Kidney tubule cell (primary cell): ENCODE data around the gene LRRC1.

Experiments
- DNase-seq: peaks from one replicate; pipeline ENCODE4 v3.0.0-alpha.2; 2018; ENCODE audit warnings: low spot score

The LRRC1 gene

DNA sequence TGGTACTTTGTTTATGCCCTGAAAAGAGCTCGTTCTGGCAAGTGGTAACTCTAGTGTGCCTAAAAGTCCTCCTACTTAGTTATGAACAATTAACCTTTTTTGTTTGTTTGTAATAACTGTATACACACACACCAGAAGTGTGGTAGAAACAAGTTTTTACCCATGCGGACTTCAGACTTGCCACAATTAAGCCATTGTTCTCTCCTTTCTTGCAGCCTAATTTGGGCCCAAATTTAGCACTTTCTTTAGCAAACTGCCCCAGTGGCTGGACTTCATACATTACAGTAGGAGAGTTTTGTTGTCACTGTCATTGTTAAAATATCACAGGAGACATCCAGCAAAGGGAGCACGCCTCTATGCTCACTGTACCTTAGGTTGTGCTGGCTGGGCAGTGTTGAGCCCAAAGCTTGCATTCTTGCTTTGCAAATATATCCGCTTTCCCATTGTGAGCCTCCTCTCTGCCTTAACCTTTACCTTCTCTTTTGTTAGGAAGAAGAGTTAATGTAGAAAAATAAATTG, 53.0 kb downstream of the LRRC1 start:
- DNase-seq: no peak

DNA sequence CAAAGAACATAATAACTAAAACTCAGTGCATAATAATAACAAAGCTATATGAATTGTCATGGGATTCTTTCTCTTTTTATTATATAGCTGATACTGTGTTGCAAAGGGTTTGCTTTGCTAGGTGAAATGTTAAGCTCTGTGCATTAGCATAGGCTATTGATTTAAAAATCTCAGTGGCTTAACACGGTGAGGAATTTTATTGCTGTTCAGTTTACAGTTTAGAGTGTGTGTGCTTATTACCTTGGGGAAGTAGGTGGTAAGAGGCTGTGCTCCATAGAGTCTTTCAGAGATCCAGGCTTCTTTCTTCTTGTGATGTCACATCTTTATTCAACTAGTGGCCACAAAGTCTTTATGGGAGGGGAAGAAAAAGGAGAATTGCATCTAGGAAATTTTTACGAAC, 55.7 kb downstream of the LRRC1 start:
- DNase-seq: no peak

DNA sequence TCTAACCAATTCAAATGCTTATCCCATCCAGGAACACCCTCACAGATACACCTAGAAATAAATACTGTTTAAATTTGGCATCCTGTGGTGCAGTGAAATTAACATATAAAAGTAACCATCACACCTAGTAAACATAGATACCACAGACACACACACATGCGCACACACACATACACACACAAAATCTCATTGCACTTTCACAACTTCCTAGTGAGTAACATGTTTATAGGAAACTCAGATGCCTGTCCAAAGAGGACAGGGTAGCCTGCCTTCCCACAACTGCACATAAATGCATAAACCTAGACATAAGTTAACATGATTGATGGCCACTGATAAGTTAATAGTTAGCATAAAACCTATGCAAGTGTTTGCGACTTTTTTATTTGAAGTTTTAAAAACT, 56.8 kb downstream of the LRRC1 start:
- DNase-seq: no peak

DNA sequence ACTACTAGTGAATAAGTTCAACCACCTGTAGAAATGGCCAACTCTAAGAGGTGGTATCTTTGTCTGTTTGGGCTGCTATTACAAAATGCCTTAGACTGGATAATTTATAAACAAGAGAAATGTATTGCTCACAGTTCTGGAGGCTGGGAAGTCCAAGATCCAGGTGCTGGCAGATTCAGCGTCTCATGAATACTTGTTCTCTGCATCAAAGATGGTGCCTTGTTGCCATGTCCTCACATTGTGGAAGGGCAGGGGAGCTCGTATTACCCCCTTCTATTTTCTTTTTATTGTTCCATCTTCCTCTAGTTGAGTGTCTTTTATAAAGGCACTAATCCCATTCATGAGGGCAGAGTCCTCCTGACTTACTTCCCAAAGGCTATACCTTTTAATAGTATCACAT, 58.0 kb downstream of the LRRC1 start:
- no peak for DNase-seq

DNA sequence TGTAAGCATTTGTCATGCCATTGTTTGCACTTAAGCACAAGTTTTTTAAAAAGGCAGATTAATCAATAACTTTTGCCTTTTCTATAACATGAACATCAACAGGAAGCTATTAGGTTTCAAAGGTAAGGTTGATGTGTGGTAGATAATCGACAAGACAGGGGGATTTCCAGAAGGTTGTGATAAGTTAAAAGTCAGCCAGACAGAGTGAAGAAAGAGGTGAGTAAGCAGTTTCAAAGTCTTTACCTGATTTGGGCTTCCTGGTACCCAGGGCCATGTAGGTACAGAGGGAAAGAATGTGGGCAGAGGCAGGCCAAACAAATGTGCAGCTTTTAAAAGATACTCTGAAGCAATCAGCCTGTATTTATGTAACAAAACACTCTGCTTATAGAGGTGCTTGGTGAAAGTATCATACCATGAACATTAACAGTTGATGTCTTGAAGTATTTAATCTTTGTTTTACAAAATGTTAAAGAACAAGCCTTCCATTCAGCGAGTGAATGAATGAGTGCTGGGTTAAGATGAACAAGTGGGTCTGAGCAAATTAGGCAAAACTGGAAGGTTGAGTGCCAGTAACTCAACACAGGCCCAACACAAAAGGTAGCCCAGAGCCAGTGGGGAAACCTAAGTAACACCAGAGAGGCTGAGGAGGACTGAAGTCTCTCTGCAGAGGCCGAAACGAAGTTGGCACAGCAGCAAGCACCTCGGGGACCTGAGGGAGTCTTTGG, 60.2 kb downstream of the LRRC1 start:
- peak; percentile 90 for DNase-seq

DNA sequence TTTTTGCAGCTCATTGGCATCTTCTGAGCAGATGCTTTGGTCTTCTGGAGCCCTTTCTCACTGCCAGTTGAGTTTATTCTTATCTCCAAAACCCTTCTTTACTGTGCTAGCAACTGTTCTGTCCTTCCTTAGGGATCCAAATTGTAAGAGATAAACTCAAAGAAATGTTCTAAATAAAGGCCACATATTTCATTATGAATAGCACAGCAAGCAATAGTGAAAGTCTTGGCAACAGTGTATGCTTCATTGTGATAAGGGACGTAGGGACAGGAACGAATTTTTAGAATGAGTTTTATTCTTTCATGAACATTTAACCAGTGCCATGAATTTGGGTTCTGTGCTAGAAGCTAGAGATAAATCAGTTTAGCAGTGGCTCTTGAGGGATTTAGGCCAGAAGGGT, 61.1 kb downstream of the LRRC1 start:
- no peak for DNase-seq

DNA sequence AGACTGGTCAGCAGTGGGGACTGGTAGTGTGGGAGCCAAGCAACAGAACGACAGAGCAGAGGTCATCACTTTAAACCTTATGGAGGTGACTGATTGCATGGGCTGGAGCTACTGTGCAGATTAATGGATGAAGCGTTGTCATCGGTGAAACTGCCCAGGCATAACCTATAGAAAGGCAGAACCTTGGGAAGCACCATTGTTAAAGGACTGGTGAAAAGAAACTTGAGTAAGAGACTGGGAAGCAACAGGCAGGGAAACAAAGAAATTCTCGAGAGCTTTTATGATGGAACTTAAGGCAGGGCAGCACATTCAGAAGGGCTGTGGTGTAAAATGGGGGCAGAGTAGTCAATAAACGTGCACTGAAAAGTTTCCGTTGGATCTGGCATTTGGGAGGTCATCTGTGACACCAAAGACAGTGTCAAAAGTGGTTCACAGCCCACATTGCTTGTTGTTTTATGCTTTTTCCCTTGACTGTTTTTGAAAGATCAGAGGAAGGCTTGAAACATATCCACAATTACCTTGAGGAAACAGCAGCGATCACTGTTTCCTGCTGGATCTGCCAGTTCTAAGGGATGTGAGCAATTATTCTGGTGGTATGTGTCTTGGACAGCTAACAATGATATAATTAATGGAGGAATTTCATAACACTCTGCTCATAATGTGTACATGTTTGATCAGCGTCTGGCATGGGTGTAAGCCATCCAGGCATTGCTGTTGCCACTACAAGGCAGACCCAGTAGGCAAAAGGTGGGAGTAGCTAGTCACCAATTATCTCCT, 62.7 kb downstream of the LRRC1 start:
- no peak for DNase-seq

DNA sequence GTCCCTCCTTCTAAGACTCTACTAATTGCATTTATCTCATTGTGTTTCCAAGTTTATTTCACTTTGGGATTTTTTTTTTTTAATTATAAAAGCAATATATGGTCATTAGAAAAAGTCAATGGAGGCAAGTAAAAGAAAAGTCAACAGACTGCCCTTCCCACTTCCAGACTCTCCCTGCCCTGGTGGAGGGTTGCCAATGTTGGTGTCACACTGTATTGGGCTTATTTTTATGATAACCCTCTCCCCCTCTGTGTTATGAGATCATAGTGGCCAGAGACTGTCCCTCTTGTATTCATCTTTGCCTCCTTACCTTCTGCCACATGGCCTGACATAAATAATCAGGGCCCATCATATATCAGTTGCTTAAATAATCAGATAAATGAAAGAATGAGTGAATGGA, 63.4 kb downstream of the LRRC1 start:
- no peak for DNase-seq

DNA sequence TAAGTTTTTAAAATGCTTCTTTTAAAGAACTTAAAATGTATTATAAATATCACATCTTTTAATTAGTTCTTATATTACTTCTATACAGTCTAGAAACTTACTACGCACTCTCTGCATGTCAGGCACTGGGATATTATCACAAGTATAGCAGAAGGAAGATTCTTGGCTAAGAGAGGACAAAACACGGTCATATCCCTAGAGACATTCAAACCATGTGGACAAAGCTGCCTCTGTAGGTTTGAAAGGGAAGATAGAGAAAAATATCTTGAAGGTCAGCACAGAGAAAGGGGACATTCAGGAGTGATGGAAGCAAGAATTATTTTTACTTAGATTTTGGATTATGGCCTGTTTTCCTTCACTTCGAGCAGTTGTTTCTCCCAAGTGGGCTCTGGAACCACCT, 64.1 kb downstream of the LRRC1 start:
- no peak for DNase-seq

DNA sequence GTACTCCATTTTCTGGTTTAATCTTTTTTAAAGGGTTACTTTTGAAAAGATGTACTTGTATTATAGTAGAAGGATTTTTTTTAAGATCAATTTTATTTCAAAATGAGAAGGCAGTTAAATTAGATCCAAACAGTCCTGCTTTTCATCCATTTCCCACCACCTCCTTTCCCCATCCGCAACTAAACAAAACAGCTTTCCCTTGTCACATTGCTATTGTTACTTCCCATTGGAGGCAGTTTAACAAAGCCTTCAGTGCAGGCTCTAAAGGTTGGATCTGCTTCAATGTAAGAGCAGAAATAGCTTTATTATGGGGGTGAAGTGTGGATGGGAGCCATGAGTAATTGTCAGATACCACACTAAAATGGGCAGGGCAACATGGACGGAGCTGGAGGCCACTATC, 65.7 kb downstream of the LRRC1 start:
- no peak for DNase-seq

DNA sequence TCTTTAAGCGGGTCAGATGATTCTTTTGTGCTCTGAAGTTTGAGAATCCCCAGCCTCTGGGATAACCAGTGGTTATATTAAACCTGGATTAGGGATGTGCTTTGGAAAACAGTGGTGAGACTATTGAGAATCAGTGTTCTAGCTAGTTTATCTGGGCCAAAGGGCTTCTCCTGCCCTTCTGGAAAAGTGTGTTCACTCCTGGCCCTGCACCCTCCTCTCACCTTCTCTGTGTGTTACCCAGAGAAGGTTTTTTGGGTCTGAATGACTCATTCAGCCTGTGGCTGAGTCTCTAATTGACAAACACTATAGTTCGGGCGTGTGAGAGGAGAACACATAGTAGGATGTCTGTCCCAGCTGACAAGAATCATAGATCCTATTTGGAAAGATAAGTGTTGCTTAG, 66.7 kb downstream of the LRRC1 start:
- no peak for DNase-seq

DNA sequence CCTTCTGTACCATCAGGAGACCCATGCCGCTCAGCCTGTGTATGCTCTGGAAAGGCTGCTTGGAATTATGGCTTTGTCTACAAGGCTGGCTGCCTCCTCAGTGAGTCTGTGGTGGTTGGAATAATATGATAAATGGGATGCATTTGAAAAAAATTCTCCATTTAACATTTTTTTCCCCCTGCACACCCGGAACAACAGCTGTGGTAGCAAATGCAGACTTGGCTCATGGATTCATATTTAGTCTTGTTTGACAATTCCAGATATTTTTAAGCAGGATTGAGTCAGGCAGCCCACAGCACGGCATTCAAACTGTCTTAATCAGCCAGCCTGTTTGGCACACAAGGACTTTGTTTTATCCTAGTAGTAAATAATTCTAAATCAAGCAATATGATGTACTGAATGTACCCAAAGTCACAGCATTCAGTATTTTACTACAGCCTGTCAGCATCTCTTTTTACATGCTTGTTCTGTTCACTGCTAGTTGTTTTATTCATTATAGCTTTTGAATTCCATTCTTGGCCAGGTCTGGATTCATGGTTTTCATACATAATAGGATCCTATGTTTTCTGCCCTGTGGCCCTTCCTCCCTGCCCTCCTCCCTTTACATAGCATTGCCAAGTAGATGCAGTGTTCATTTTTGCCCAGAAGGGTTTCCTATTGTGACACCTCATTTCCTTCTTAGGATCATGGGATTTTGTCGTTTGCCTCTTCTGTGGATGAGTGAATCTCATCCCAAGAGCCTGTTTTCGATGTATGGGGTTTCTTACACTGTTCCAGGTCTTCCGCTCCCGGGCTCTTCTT, 68.1 kb downstream of the LRRC1 start:
- no peak for DNase-seq

DNA sequence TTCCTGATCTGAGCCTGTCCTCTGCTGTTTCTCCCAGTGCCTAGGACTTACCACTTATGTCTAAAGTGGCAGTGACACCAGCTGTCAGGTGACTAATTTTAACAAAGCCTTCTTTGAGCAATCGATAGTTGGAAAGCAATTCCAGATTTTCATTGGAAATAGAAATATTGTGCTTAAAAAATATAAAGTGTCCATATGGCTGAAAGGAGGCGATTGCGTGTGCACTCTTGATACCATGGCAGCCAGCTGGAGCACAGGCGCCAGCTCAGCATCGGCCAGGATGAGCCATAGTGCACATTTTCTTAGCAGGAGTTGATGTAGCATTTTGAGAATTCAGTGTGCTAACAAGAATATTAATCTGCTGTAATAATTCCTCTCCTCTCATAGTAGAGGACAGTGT, 70.0 kb downstream of the LRRC1 start:
- no peak for DNase-seq

DNA sequence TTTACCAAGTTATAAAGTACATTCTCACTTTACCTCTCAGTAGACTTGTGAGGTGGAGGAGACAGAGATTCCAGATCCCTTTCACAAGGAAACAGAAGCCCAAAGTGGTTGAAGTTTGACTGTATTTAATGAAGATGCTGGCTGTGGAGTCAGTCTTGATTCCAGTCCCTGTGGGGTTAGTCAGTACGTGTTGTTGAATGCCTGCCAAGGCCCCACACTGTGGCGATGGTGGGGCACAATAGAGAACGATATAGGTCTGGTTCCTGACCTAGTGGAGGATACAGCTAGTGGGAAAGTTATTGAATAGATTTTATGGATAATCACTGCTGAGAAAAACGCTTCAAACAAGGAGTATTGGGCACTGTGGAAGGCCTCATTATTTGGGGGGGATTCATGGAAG, 71.4 kb downstream of the LRRC1 start:
- DNase-seq: peak; percentile 24

DNA sequence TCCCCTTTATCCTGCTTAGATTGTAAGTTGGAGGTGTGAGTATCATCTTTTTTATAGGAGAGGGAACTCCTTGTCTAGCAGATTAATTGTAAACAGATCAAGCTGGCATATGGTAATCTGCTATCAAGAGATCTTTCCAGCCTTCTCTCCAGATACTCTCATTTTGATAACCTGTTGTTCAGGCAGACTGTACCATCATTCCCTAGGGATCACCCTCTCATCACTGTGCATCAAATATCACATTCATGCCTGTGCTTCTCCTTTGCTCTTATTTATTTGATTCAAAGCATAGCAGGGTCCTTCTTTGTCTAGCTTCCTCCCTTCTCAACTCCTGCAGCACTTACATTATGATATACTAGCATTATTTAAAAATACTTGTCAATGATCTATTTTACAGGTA, 73.8 kb downstream of the LRRC1 start:
- no peak for DNase-seq

DNA sequence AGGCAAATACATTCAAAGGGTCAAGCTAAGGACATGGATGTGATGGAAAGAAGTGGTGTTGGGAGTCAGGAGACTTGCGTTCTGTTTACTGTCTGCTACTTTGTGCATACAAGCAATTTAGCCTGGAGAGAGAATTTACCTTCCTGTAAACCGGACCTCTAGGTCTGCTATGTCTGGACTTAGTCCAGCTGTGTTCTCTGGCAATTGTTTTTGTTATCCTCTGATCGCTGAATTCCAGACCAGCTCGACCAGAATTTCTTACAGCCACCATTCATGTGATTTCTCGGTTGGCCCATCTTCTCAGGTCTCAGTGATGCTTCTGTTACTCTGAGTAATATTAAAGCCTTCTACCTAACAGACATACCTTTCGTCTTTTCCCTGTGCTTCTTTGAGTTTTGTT, 75.2 kb downstream of the LRRC1 start:
- no peak for DNase-seq

DNA sequence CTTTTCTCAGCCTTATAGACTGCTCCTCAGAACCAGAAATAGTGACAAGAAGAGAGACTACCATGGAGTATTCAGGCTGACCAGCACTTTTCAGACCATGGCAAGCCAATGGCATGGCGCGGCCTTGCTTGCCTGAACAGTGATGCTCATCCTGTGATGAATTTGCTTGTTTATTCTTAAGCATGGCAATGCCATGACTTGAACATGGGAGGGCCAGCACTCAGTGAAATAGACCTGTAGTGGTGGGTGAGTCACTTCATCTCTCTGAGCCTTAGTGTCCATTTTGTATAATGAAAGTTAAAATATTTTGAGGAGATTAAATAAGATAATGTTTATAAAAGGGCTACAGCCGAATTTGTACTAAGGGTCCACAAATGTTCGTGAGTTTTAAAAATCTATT, 79.1 kb downstream of the LRRC1 start:
- no peak for DNase-seq

DNA sequence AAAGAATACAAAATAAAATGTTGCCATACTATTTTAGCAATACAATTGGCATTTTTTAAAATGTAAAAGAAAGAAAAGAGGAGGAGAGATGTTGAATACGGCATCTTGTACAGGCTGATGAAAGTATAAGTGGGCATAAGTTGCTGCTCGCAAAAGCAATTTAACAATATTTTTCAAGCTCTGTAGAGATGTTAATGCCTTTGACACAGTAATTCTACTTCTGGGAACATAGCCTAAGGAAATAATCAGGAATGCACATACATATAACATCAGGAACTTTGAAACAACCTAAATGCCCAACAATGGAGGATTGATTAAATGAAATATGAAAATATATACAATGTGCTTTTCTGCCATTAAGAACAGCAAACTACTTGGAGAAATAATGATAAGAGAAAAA, 80.2 kb downstream of the LRRC1 start:
- no peak for DNase-seq

DNA sequence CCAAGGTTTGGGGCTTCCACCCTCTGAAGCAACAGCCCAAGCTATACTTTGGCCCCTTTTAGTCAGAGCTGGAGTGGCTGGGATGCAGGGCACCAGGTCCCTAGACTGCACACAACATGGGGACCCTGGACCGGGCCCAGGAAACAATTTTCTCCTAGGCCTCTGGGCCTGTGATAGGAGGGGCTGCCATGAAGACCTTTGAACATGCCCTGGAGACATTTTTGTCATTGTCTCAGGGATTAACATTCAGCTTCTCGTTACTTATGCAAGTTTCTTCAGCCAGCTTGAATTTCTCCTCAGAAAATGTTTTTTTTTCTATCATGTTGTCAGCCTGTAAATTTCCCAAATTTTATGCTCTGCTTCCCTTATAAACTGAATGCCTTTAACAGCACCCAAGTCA, 82.3 kb downstream of the LRRC1 start:
- DNase-seq: no peak

DNA sequence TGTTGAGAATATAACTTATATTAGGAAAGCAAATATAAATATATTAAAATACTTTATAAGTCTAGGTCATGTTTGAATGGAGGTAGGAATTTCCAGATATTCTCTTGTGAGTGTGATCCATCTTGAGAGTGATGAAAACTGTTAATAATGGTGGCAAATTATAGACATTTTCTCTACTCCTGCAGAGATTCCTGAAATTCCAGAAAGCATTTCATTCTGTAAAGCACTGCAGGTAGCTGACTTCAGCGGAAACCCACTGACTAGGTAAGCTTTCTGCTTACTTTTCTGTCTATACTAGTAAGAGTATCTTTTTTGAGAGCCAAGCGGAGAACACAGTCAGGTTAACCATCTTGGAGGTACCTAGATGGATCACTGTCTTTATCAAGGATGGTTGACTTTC, 84.0 kb downstream of the LRRC1 start:
- no peak for DNase-seq

DNA sequence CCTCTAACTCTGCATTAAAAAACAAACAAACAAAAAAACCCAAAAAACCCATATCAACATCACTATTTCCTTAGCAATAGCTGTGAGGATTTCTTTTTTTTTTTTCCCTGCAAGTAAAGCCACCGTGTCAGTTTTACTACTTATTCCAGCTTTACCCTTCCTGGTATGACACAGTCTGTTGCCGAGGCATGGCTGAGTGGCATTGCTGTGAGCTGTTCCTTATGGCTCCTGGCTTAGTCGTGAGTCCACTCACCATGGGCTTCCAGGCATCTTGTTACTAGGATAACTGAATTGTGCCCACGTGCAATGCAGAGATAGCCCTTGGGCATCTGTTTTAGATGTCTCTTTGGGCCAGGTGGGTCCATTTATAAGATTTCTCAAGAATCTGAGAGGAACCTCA, 84.8 kb downstream of the LRRC1 start:
- peak; percentile 79 for DNase-seq

DNA sequence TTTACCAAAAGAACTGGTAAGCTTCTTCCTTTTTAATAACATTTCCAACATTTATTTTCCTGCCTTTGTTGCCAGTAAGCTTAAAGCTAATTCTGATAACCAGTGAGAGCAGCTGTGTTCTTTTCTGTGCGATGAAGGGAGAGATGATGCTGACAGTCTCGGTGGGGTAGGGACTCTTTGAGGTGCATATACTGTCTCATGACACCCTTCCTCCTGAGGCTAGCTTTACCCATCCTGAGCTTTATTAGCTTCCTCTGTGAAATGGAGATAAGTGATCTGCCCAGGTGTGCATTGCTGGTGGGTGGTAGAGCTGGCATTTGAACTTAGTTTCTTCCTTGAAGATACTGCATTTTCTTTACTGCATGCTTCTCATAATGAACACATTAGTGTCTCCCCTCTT, 92.5 kb downstream of the LRRC1 start:
- DNase-seq: no peak

DNA sequence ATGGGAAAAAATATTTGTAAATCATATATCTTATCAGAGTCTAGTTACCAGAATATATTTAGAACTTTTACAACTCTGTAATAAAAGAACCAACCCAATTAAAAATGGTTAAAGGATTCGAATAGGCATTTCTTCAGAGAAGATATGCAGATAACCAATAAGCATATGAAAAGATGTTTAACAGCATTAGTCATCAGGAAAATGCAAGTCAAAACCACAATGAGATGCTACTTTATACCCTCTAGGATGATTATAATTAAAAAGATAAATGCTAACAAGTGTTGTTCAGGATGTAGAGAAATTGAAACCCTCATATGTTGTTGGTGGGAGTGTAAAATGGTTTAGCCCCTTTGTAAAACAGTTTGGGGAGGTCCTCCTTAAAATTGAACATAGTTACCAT, 94.1 kb downstream of the LRRC1 start:
- no peak for DNase-seq
